RWPE2 (cell line): ENCODE results near the gene ABAT.

Experiments
- ATAC-seq: fragments of 200-7000 bp; cut with Tn5 transposase; 3 replicates; pipeline ENCODE4 v1.9.1; 2021; ENCODE audit warnings: low read depth
- DNase-seq: peaks from one replicate; pipeline ENCODE4 v3.0.0-alpha.2; 2020; ENCODE audit warnings: low spot score
- H3K27ac ChIP-seq: fragments of 450-650 bp; 2 replicates; pipeline ENCODE4 v1.5.1; 2017; ENCODE audit warnings: mild to moderate bottlenecking; ENCODE audit not compliant: poor library complexity, severe bottlenecking
- H3K27me3 ChIP-seq: fragments of 250-450 bp; sonication (Bioruptor Pico); 2 replicates; pipeline ENCODE4 v1.5.1; 2021; ENCODE audit warnings: mild to moderate bottlenecking, moderate library complexity; ENCODE audit not compliant: insufficient read depth, poor library complexity, severe bottlenecking
- H3K36me3 ChIP-seq: fragments of 250-450 bp; sonication (Bioruptor Pico); 2 replicates; pipeline ENCODE4 v1.5.1; 2020; ENCODE audit warnings: low read depth, mild to moderate bottlenecking, moderate library complexity
- H3K4me1 ChIP-seq: fragments of 250-450 bp; sonication (Bioruptor Pico); 2 replicates; pipeline ENCODE4 v1.5.1; 2021; ENCODE audit warnings: mild to moderate bottlenecking, moderate library complexity; ENCODE audit not compliant: insufficient read depth, poor library complexity, severe bottlenecking
- H3K4me3 ChIP-seq: fragments of 250-450 bp; sonication (Bioruptor Pico); 2 replicates; pipeline ENCODE4 v1.5.1; 2021; ENCODE audit warnings: mild to moderate bottlenecking, moderate library complexity; ENCODE audit not compliant: severe bottlenecking
- H3K9me3 ChIP-seq: fragments of 250-450 bp; sonication (Bioruptor Pico); 2 replicates; pipeline ENCODE4 v1.5.1; 2021; ENCODE audit warnings: mild to moderate bottlenecking, moderate library complexity; ENCODE audit not compliant: severe bottlenecking
- TF ChIP-seq, protein P1 (sequence below): fragments of 450-650 bp; IDR thresholded peaks from one replicate; pipeline ENCODE4 v1.5.1; 2017; ENCODE audit warnings: mild to moderate bottlenecking, moderate library complexity; ENCODE audit not compliant: poor library complexity, severe bottlenecking

ABAT gene

DNA sequence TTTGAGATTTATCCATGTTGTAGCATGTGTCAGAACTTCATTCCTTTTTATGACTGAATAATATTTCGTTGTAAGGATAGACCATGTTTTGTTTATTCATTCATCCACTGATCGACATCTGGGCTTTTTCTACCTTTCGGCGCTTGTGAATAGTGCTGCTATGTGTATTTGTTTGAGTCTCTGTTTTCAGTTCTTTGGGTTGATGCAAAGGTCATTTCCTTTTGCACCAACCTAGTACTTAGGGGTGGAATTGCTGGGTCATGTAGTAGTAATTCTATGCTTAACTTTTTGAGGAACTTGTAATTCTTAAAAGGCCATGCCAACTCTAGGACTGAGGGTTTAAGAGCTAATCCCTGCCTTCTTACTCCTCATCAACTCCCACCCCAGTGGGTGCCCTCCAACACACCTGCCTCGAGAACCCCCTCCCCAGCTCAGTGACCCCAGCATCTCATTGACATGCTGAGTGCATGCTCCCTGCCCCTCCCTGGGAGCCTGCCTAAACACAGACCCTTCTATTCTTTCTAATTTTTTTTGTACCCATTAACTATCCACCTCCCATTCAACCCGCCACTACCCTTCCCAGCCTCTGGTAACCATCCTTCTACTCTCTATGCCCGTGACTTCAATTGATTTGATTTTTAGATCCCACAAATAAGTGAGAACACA, 51.2 kb downstream of the ABAT start:
- ATAC-seq = no peak
- Histone ChIP-seq H3K9me3 (no peaks in the 10 kb centered on the region), H3K36me3 (no peaks in the 10 kb centered on the region), H3K27me3 (no peaks in the 10 kb centered on the region), H3K4me3 (no peak overlapping the region), H3K4me1 (peaks cover 7% of the 10 kb centered on the region), H3K27ac (no peak overlapping the region)
- TF ChIP-seq, protein P1, sequence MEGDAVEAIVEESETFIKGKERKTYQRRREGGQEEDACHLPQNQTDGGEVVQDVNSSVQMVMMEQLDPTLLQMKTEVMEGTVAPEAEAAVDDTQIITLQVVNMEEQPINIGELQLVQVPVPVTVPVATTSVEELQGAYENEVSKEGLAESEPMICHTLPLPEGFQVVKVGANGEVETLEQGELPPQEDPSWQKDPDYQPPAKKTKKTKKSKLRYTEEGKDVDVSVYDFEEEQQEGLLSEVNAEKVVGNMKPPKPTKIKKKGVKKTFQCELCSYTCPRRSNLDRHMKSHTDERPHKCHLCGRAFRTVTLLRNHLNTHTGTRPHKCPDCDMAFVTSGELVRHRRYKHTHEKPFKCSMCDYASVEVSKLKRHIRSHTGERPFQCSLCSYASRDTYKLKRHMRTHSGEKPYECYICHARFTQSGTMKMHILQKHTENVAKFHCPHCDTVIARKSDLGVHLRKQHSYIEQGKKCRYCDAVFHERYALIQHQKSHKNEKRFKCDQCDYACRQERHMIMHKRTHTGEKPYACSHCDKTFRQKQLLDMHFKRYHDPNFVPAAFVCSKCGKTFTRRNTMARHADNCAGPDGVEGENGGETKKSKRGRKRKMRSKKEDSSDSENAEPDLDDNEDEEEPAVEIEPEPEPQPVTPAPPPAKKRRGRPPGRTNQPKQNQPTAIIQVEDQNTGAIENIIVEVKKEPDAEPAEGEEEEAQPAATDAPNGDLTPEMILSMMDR = no peak
- no peak for DNase-seq

DNA sequence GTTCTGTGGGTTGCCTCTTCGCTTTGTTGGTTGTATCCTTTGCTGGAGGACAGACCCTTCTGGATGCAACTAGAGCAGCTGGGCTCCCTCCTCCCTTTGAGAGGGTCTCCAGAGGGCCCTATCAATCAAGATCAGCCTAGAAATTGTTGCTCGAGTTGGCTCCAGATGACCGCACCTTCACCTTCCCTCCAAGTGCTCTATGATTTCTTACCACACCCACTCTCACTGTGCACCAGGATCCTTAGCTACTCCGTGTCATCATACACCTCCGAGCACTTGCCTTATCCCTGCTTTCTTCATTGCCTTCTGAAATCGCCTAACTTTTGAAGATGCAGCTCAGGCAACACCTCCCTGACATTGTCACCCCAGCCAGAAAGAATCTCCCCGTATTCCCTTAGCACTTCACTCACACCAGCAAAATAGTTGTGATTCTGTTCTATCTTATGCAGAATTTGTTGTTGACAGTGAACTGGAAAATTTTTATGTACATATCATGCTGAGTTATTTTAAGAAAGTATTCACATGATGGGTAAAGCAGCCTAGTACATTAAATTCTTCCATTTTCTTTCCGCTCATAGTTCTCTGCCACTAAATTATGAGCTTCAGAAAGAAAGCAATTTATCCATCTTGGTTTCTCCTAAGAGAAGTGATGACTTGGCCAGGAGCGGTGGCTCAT, 52.9 kb downstream of the ABAT start:
- H3K36me3 ChIP-seq = no peaks in the 10 kb centered on the region
- H3K27me3 ChIP-seq = no peaks in the 10 kb centered on the region
- TF ChIP-seq, protein P1 = no peak
- H3K4me1 ChIP-seq = peaks cover 8% of the 10 kb centered on the region
- no peak overlapping the region for H3K27ac ChIP-seq
- no peak for ATAC-seq
- H3K4me3 ChIP-seq = no peak overlapping the region
- no peak for DNase-seq
- H3K9me3 ChIP-seq = no peaks in the 10 kb centered on the region

DNA sequence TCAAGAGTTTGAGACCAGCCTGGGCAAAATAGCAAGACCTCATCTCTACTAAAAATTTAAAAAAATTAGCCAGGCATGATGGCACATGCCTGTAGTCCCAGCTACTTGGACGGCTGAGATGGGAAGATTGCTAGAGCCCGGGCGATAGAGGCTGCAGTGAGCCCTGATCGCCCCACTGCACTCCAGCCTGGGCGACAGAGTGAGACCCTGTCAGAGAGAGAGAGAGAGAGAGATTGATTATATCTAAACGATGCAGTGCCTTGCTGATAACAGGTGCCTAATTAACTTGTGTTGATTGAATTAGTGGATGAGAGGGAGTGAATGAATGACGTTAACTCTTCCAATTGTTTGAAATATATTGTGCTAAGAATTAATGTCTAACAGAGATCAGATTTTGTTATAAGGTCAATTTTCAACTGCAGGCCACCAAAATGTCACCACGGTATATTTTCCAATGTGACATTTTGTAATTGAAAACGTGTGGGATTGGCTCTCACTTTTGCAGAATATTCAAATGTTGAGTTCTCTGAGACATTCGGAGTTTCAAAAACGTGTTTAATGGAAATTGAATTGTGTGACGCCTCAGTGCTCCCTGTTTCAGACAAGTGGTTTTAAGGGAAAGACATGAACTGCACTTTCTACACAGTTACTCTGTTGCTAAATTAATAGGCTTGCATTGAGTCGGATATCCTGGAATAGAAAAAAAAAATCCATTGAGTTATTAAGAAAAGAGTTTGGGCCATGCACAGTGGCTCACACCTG, 53.6 kb downstream of the ABAT start:
- no peaks in the 10 kb centered on the region for H3K9me3 ChIP-seq
- no peak overlapping the region for H3K4me3 ChIP-seq
- peaks cover 8% of the 10 kb centered on the region for H3K4me1 ChIP-seq
- no peaks in the 10 kb centered on the region for H3K36me3 ChIP-seq
- ATAC-seq = no peak
- H3K27ac ChIP-seq = no peak overlapping the region
- H3K27me3 ChIP-seq = no peaks in the 10 kb centered on the region
- DNase-seq = no peak
- TF ChIP-seq, protein P1 = no peak

DNA sequence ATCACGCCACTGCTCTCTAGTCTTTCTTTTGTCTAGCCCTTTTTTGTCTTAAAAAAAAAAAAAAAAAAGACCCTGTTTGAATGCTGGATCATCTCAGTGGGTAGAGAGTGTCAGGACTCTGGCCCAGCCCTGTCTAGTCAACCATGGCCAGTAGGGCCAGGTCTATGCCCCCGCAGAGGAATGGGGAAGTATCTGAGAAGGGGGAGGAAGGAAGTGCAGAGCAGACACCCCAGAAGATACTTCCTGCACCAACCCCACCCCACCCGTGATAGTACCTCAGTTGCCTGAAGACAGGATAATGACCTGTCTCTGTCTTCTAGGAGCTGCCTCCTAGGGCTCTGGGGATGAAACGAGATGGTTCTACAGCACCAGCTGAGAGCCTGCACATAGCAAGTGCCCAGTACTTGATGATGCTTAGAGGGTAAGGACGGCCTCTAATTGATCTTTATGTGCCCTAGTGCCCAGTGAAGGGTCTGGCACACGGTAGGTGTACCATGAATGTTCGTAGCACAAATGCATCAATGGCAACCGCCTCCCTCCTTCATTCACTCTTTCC, 55.4 kb downstream of the ABAT start:
- ATAC-seq = no peak; the same call in 2 of the 3 replicates
- Histone ChIP-seq H3K9me3 (no peaks in the 10 kb centered on the region), H3K4me3 (no peak overlapping the region), H3K36me3 (no peaks in the 10 kb centered on the region), H3K27ac (no peak overlapping the region), H3K27me3 (no peaks in the 10 kb centered on the region), H3K4me1 (peaks cover 8% of the 10 kb centered on the region)
- DNase-seq = no peak
- TF ChIP-seq, protein P1 = no peak
